A549 (cell line): Measurements from ENCODE around the gene TMEM260.

ENCODE experiments used
- BHLHE40 ChIP-seq: IDR thresholded peaks from 2 replicates; pipeline ENCODE4 v1.6.1; 2012; ENCODE audit warnings: low read depth, low read length, inconsistent platforms
- CTCF ChIP-seq: fragments of >200 bp; sonication (Bioruptor Twin); formaldehyde crosslinking; IDR thresholded peaks from 3 replicates; pipeline ENCODE4 v1.5.1; 2016

- TF ChIP-seq BHLHE40 (no peak), CTCF (no peak)
Observed at GRCh38 chr14:56657604-56658003, 78.0 kb downstream of the TMEM260 start.
